Ovary (tissue), 3 donors: ENCODE results near the gene PPM1D.

Experiments used
- CTCF ChIP-seq, 3 donors: fragments of 450-650 bp in 2 of 3; fragments of 200-600 bp in 1 of 3; IDR thresholded peaks; one replicate each; pipeline versions ENCODE4 v1.5.1 to v1.8.0; 2016 to 2022; ENCODE audit warnings: antibody characterized with exemption in 3 of 3, mild to moderate bottlenecking in 1 of 3
- EP300 ChIP-seq: sonication (generic); formaldehyde crosslinking; IDR thresholded peaks from one replicate; pipeline ENCODE4 v1.6.1; 2017; ENCODE audit warnings: antibody characterized with exemption
- POLR2A ChIP-seq: fragments of 450-650 bp; IDR thresholded peaks from one replicate; pipeline ENCODE4 v1.6.1; 2017; ENCODE audit warnings: antibody characterized with exemption, mild to moderate bottlenecking, moderate library complexity
- donor health status: DM: no; HTN: no; CAD: no.

- TF ChIP-seq CTCF (IDR thresholded peaks at IDR 0.05) (no peak), POLR2A (no peak), EP300 (no peak)
Measured at GRCh38 chr17:60659156-60659555, 59.2 kb downstream of the PPM1D start.
